Astrocyte (in vitro differentiated cells and primary cell): Measurements from ENCODE around the gene SYTL3. TPM values are rescaled to one million over a fixed set of nuclear protein-coding genes. Genes with fewer than 3 reads are reported as not detected.

Experiments used
- DNase-seq: peaks from one replicate; pipeline ENCODE4 v3.0.0-alpha.2; 2010; ENCODE audit warnings: low read depth
- FAIRE-seq: peaks from 2 replicates; lab custom pipeline; 2011; peaks lifted over from hg19 to GRCh38; lab: Jason Lieb, UNC
- H2AFZ ChIP-seq: 2 replicates; pipeline ENCODE4 v1.6.0; 2012; ENCODE audit warnings: low read depth, low read length, inconsistent platforms
- H3K27ac ChIP-seq: 2 replicates; pipeline ENCODE4 v1.5.1; 2011; ENCODE audit warnings: low read depth, low read length, inconsistent platforms
- H3K27me3 ChIP-seq: 2 replicates; pipeline ENCODE4 v1.6.0; 2011; ENCODE audit warnings: low read length, inconsistent platforms; ENCODE audit not compliant: insufficient read depth
- H3K36me3 ChIP-seq: 2 replicates; pipeline ENCODE4 v1.5.1; 2011; ENCODE audit warnings: low read length, inconsistent platforms; ENCODE audit not compliant: insufficient read depth
- H3K4me1 ChIP-seq: 2 replicates; pipeline ENCODE4 v1.5.1; 2011; ENCODE audit warnings: low read length, inconsistent platforms; ENCODE audit not compliant: insufficient read depth
- H3K4me2 ChIP-seq: 2 replicates; pipeline ENCODE4 v1.6.0; 2012; ENCODE audit warnings: low read length, inconsistent platforms
- H3K4me3 ChIP-seq: 2 replicates; pipeline ENCODE4 v1.5.1; 2011; ENCODE audit warnings: low read depth, mild to moderate bottlenecking, low read length, inconsistent platforms; ENCODE audit not compliant: insufficient read depth
- H3K79me2 ChIP-seq: 2 replicates; pipeline ENCODE4 v1.6.0; 2012; ENCODE audit warnings: mild to moderate bottlenecking, low read length, inconsistent platforms; ENCODE audit not compliant: insufficient read depth
- H3K9ac ChIP-seq: 2 replicates; pipeline ENCODE4 v1.6.0; 2012; ENCODE audit warnings: mild to moderate bottlenecking, low read length, inconsistent platforms
- H3K9me3 ChIP-seq: 2 replicates; pipeline ENCODE4 v1.5.1; 2012; ENCODE audit warnings: low read depth, mild to moderate bottlenecking, low read length, inconsistent platforms; ENCODE audit not compliant: insufficient read depth
- H4K20me1 ChIP-seq: 2 replicates; pipeline ENCODE4 v1.6.0; 2012; ENCODE audit warnings: low read length, inconsistent platforms; ENCODE audit not compliant: insufficient read depth
- H3K27ac Mint-ChIP-seq: one replicate; pipeline ENCODE4 v1.8.0; 2021; ENCODE audit warnings: mild to moderate bottlenecking, mixed read lengths; ENCODE audit not compliant: unreplicated experiment
- H3K27me3 Mint-ChIP-seq: one replicate; pipeline ENCODE4 v1.8.0; 2021; ENCODE audit warnings: low read depth, mixed read lengths; ENCODE audit not compliant: unreplicated experiment
- H3K36me3 Mint-ChIP-seq: one replicate; pipeline ENCODE4 v1.8.0; 2021; ENCODE audit warnings: low read depth, mixed read lengths; ENCODE audit not compliant: unreplicated experiment
- H3K4me1 Mint-ChIP-seq: one replicate; pipeline ENCODE4 v1.8.0; 2021; ENCODE audit warnings: low read depth, mixed read lengths; ENCODE audit not compliant: unreplicated experiment
- H3K4me3 Mint-ChIP-seq: one replicate; pipeline ENCODE4 v1.8.0; 2021; ENCODE audit warnings: mild to moderate bottlenecking, moderate library complexity, mixed read lengths; ENCODE audit not compliant: unreplicated experiment
- H3K9me3 Mint-ChIP-seq: one replicate; pipeline ENCODE4 v1.8.0; 2021; ENCODE audit warnings: mild to moderate bottlenecking, mixed read lengths; ENCODE audit not compliant: unreplicated experiment
- CTCF ChIP-seq: IDR thresholded peaks from 2 replicates; pipeline ENCODE4 v1.5.1; 2011; ENCODE audit warnings: low read depth, mild to moderate bottlenecking, inconsistent platforms, low read length, moderate library complexity; ENCODE audit not compliant: insufficient read depth
- EZH2 ChIP-seq: IDR thresholded peaks from 2 replicates; pipeline ENCODE4 v1.6.1; 2012; ENCODE audit warnings: mild to moderate bottlenecking, low read length, inconsistent platforms; ENCODE audit not compliant: insufficient read depth
- total RNA-seq: library from RNA; stranded (reverse); gene quantifications from 2 replicates; pipeline ENCODE4 v1.2.1, GENCODE V29; 2021

The SYTL3 gene
- total RNA-seq, 1 donor from 2014 or later: 1.2 TPM

GRCh38 chr6:158684311-158684710 lies 34.5 kb downstream of the SYTL3 start:
- Histone ChIP-seq H3K36me3 (no peaks in the 10 kb centered on the region), H3K27me3 (no peaks in the 10 kb centered on the region), H3K27ac (no peak overlapping the region), H3K9me3 (no peaks in the 10 kb centered on the region), H3K4me3 (no peak overlapping the region), H4K20me1 (no peaks in the 10 kb centered on the region), H3K4me1 (no peaks in the 10 kb centered on the region), H3K79me2 (no peaks in the 10 kb centered on the region), H3K4me2 (no peak overlapping the region), H3K9ac (no peak overlapping the region), H2AFZ (no peak overlapping the region)
- Mint-ChIP-seq H3K4me1 (peaks cover 8% of the 10 kb centered on the region), H3K4me3 (no peak overlapping the region), H3K9me3 (no peaks in the 10 kb centered on the region), H3K36me3 (no peaks in the 10 kb centered on the region), H3K27me3 (peaks cover 21% of the 10 kb centered on the region), H3K27ac (no peak overlapping the region)
- no peak for TF ChIP-seq EZH2
- TF ChIP-seq CTCF: no peak
- no peak for FAIRE-seq
- no peak for DNase-seq

GRCh38 chr6:158684745-158685324 lies 35.0 kb downstream of the SYTL3 start:
- no peak overlapping the region for H3K4me3 Mint-ChIP-seq
- Histone ChIP-seq H2AFZ (no peak overlapping the region), H3K27ac (no peak overlapping the region), H3K4me3 (no peak overlapping the region), H3K9me3 (no peaks in the 10 kb centered on the region), H4K20me1 (no peaks in the 10 kb centered on the region), H3K4me2 (no peak overlapping the region), H3K79me2 (no peaks in the 10 kb centered on the region), H3K36me3 (no peaks in the 10 kb centered on the region), H3K4me1 (no peaks in the 10 kb centered on the region), H3K27me3 (no peaks in the 10 kb centered on the region), H3K9ac (no peak overlapping the region)
- H3K36me3 Mint-ChIP-seq: no peaks in the 10 kb centered on the region
- H3K27ac Mint-ChIP-seq: no peak overlapping the region
- FAIRE-seq (no peak), DNase-seq (no peak)
- peaks cover 19% of the 10 kb centered on the region for H3K27me3 Mint-ChIP-seq
- peaks cover 8% of the 10 kb centered on the region for H3K4me1 Mint-ChIP-seq
- TF ChIP-seq EZH2 (no peak), CTCF (no peak)
- no peaks in the 10 kb centered on the region for H3K9me3 Mint-ChIP-seq

- H3K9me3 ChIP-seq: no peaks in the 10 kb centered on the region
- Mint-ChIP-seq H3K9me3 (no peaks in the 10 kb centered on the region), H3K4me3 (no peak overlapping the region), H3K4me1 (peaks cover 8% of the 10 kb centered on the region), H3K27ac (no peak overlapping the region), H3K36me3 (no peaks in the 10 kb centered on the region), H3K27me3 (peaks cover 19% of the 10 kb centered on the region)
- no peak overlapping the region for H3K4me3 ChIP-seq
- H3K27ac ChIP-seq: no peak overlapping the region
- DNase-seq (no peak), FAIRE-seq (no peak)
- no peaks in the 10 kb centered on the region for H3K4me1 ChIP-seq
- TF ChIP-seq CTCF (no peak), EZH2 (no peak)
- H3K36me3 ChIP-seq: no peaks in the 10 kb centered on the region
- no peak overlapping the region for H2AFZ ChIP-seq
- no peak overlapping the region for H3K9ac ChIP-seq
- H3K79me2 ChIP-seq: no peaks in the 10 kb centered on the region
- H3K4me2 ChIP-seq: no peak overlapping the region
- no peaks in the 10 kb centered on the region for H3K27me3 ChIP-seq
- H4K20me1 ChIP-seq: no peaks in the 10 kb centered on the region
Measured at GRCh38 chr6:158686311-158686710, 36.5 kb downstream of the SYTL3 start.
